Occipital lobe (tissue), 2 donors: Measurements from ENCODE around the gene MRPL4. TPM values are rescaled to one million over a fixed set of nuclear protein-coding genes. Genes with fewer than 3 reads are reported as not detected.
A peak's percentile ranks its signal among the peaks of the same experiment; 100 is the strongest.

Experiments
- DNase-seq: peaks from one replicate; lab custom pipeline; 2025; lab: John Stamatoyannopoulos, UW
- total RNA-seq: library from RNA; depleted of rRNA; stranded (reverse); fragments of >200 nt; gene quantifications from one replicate; pipeline ENCODE4 v1.2.3, GENCODE V29; 2014

MRPL4 gene
- 8.9 TPM for total RNA-seq

DNA sequence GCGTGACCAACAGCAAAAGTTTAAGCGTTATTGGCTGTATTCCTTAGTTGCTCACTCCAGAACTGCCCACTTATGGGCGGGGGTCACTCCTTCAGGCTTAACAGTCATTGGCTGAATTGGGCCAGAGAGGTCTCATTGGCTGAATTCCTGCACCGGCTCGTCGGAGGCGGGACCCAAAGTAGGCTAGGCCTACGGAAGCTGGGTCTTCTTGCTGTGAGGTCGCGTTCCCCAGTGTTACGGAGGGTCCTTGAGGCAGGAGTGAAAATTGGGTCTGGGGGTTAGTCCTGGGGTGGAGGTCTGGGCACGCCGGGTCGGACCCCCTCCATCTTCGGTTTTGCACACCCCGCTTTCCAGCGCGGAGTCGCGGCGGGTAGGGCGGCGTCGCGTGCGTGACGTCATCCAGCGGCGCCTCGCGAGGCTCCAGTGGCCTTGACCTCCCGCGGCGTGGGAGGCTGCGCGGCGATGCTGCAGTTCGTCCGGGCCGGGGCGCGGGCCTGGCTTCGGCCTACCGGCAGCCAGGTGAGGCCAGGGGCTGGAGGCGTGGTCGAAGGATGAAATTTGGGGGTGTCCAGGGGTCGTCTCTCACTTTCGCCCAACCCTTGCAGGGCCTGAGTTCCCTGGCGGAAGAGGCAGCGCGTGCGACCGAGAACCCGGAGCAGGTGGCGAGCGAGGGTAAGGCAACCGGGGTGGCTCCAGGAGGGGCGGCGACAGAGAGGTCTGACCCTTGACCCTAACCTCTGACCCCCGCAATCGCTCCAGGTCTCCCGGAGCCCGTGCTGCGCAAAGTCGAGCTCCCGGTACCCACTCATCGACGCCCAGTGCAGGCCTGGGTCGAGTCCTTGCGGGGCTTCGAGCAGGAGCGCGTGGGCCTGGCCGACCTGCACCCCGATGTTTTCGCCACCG is at the start of gene MRPL4:
Gene MRPL4 (plus strand): TSS at position 423 of the 903 bp plus-strand sequence. CDS start 40 bp downstream, at position 463.
- DNase-seq, result peak; percentile 94

- no peak for DNase-seq
These were observed 48.3 kb upstream of the MRPL4 start for GRCh38 chr19:10203686-10204085.

- DNase-seq, result no peak
These were observed 46.4 kb upstream of the MRPL4 start for GRCh38 chr19:10205636-10206035.

- DNase-seq, result no peak
These were observed 45.7 kb upstream of the MRPL4 start for GRCh38 chr19:10206226-10206885.

DNA sequence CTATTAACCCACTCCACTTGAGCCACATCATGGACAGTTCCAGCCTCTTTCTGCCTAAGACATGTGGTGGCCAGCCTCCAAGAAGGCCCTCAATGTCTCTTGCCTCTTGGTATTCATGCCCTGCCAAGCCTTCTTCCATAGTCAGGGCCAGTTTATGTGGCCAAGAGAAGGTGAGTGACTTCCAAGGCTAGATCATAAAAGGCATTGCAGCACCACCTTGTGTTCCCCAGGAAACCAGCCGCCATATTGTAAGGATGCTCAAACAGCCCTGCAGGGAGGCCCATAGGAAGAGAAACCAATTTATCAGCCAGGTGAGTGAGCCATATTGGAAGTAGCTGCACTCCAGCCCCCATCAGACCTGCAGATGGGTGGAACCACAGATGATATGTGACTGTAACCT is 45.0 kb upstream of the MRPL4 start:
- DNase-seq, result no peak

- DNase-seq, result no peak
These were observed 42.7 kb upstream of the MRPL4 start for GRCh38 chr19:10209315-10209714.

- DNase-seq, result no peak
These were observed 41.0 kb upstream of the MRPL4 start for GRCh38 chr19:10211061-10211460.

DNA sequence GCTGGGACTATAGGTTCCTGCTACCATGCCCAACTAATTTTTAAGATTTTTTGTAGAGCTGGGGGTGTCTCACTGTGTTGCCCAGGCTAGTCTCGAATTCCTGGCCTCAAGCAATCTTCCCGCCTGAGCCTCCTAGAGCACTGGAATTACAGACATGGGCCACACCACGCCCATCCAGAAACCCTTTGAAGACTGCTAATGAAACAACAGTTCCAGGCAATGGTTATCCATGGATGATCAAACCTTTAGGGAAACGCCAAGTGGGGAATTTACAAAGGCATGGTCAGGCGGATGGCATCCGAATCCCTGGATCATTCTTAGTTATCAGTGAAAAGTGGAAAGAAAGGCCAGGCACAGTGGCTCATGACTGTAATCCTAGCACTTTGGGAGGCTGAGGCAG is 40.3 kb upstream of the MRPL4 start:
- DNase-seq, result no peak

DNA sequence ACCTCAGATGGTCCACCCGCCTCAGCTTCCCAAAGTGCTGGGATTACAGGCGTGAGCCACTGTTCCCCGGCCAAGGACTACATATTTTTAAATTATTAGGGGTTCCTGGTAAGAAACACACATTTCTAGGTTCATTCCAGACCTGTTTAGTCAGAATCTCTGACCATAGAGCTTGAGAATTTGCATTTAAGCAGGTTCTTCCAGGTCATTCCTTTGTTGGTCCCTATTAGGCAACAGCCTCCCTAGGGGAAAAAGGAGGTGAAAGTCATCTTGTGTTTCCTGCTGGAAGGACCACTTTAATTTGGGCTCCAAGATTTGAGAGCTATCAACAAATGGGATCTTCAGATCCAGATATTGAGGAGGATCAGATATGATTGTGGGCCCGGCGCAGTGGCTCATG is 37.2 kb upstream of the MRPL4 start:
- no peak for DNase-seq

DNA sequence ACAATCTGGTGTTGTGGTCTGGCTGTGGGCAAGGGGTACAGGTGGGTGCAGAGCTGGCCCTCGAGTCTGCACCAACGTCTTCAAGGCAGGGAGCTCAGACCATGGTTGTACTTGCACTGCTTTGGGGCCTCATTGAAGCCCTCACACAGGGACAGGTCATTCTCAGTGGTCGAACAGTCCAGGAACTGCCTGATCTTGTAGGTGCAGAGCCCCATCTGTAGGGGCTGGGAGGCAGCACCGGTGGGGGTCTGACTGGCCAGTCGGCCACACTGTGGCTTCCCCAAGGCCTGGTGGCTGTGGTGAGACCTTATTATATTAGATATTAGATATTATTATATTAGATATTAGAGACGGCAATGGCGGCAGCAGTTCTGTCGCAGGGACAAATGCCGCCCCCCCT is 34.9 kb upstream of the MRPL4 start:
- DNase-seq, result no peak

DNA sequence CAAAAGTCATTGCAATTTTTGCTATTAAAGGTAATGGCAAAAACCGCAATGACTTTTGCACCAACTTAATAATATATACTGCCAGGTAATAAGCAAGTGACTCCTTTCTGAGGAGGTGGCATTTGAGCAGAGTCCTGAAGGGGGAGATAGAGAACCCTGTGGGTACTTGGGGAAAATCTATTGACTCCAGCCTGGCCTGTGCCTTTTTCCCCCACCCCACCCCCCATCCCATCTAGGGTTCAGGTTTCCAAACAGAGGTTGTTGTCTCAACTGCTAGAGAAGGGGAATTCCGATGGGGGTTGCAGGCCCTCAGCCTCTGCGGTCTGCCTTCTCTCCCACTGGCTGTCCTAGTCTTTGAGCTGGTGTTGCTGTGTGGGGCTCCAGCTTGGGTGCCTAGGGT is 32.3 kb upstream of the MRPL4 start:
- no peak for DNase-seq

GRCh38 chr19:10220695-10221094 is 31.3 kb upstream of the MRPL4 start:
- no peak for DNase-seq

GRCh38 chr19:10222201-10222890 is 29.7 kb upstream of the MRPL4 start:
- no peak for DNase-seq

GRCh38 chr19:10223488-10224213 is 28.4 kb upstream of the MRPL4 start:
- DNase-seq, result no peak

GRCh38 chr19:10224337-10224736 is 27.7 kb upstream of the MRPL4 start:
- no peak for DNase-seq

DNA sequence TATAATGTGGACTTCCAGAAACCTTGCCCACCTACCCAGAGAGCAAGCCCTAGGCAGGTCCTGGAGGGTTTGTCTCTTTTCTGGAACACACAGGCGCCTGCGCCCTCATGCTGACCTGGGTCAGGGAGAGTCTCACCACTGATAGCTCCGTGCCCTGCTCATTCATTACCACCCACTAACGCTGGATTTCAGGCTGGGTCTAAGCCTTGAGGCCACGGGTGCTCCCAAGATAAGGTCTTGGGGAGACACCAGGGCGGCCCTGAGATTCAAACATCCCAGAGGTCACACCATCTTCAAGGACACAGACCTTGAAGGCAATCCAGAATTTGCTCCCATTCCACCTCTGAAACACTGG is 26.0 kb upstream of the MRPL4 start:
- DNase-seq, result no peak

- no peak for DNase-seq
These were observed 25.5 kb upstream of the MRPL4 start for GRCh38 chr19:10226376-10227025.

- peak; percentile 88 for DNase-seq
These were observed 24.7 kb upstream of the MRPL4 start for GRCh38 chr19:10227026-10227971.

DNA sequence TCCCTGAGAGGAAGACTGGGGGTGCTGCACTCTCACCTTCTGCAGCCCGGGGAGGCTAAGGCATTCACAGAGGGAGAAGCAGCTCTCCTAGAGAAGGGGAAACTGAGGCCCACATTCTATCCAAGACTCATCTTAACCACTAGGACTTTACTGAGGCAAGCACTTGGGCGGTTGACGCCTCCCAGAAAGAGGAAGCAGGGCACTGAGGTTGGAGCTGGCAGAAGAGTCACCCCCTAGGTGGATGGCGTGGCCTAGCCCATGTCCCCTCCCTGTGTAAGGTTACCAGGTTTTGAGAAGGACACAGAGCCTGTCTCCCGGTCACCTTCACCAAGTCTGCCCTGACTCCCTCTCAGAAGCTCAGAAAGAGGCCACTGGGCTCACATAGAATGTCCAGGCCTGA is 23.6 kb upstream of the MRPL4 start:
- no peak for DNase-seq

GRCh38 chr19:10228920-10229319 is 23.1 kb upstream of the MRPL4 start:
- no peak for DNase-seq
